Fibroblast of lung (primary cell): ENCODE data around the gene IL17B. TPM values are rescaled to one million over a fixed set of nuclear protein-coding genes. Genes with fewer than 3 reads are reported as not detected.

ENCODE experiments used
- DNase-seq, 2 donors: peaks; one replicate each; pipeline versions ENCODE4 v3.0.0 to v3.0.0-alpha.2; 2010; ENCODE audit warnings: low read depth in 2 of 2
- H2AFZ ChIP-seq: 2 replicates; pipeline ENCODE4 v1.5.1; 2012; ENCODE audit warnings: low read length, control low read depth, inconsistent platforms
- H3K27ac ChIP-seq: 2 replicates; pipeline ENCODE4 v1.5.1; 2011; ENCODE audit warnings: low read length, control low read depth; ENCODE audit not compliant: insufficient read depth
- H3K27me3 ChIP-seq: 2 replicates; pipeline ENCODE4 v1.5.1; 2011; ENCODE audit warnings: mild to moderate bottlenecking, low read length; ENCODE audit not compliant: control insufficient read depth, insufficient read depth
- H3K36me3 ChIP-seq: 2 replicates; pipeline ENCODE4 v1.5.1; 2011; ENCODE audit warnings: low read length; ENCODE audit not compliant: control insufficient read depth, insufficient read depth
- H3K4me1 ChIP-seq: 2 replicates; pipeline ENCODE4 v1.5.1; 2011; ENCODE audit warnings: low read length; ENCODE audit not compliant: control insufficient read depth, insufficient read depth; ENCODE audit errors: extremely low read depth
- H3K4me2 ChIP-seq: 2 replicates; pipeline ENCODE4 v1.5.1; 2011; ENCODE audit warnings: low read length, control low read depth; ENCODE audit not compliant: insufficient read depth; ENCODE audit errors: extremely low read depth
- H3K4me3 ChIP-seq, 4 experiments: fragments of 200-600 bp in 1 of 4; sonication (generic) in 1 of 4; replicated peaks in 1 of 4; 2 replicates each; pipeline ENCODE4 v1.5.1; 2011 to 2016; ENCODE audit warnings: low read length in 4 of 4, low read depth in 3 of 4, mild to moderate bottlenecking in 3 of 4, control low read depth in 2 of 4, inconsistent platforms in 1 of 4, mixed read lengths in 1 of 4; ENCODE audit not compliant: insufficient read depth in 1 of 4; ENCODE audit errors: control extremely low read depth in 1 of 4
- H3K79me2 ChIP-seq: 2 replicates; pipeline ENCODE4 v1.5.1; 2012; ENCODE audit warnings: mild to moderate bottlenecking, low read length, inconsistent platforms; ENCODE audit not compliant: control insufficient read depth, insufficient read depth
- H3K9ac ChIP-seq: 2 replicates; pipeline ENCODE4 v1.5.1; 2011; ENCODE audit warnings: mild to moderate bottlenecking, low read length, control low read depth; ENCODE audit not compliant: insufficient read depth
- H3K9me3 ChIP-seq: 2 replicates; pipeline ENCODE4 v1.5.1; 2012; ENCODE audit warnings: low read depth, low read length; ENCODE audit not compliant: control insufficient read depth, insufficient read depth
- H4K20me1 ChIP-seq: 2 replicates; pipeline ENCODE4 v1.5.1; 2011; ENCODE audit warnings: low read length; ENCODE audit not compliant: control insufficient read depth, insufficient read depth; ENCODE audit errors: extremely low read depth
- CTCF ChIP-seq, 2 donors: IDR thresholded peaks in 1 of 2; conservative IDR thresholded peaks in 1 of 2; 1 replicate in 1 of 2; 2 replicates in 1 of 2; pipeline ENCODE4 v1.5.1; 2011 to 2012; ENCODE audit warnings: low read length in 2 of 2, control low read depth in 1 of 2, inconsistent platforms in 1 of 2, low read depth in 1 of 2, mild to moderate bottlenecking in 1 of 2
- EZH2 ChIP-seq: IDR thresholded peaks from 2 replicates; pipeline ENCODE4 v1.5.1; 2012; ENCODE audit warnings: low read length, control low read depth, mild to moderate bottlenecking; ENCODE audit errors: missing control alignments
- polyA plus RNA-seq, 2 donors: library from polyadenylated mRNA; depleted of rRNA in 1 of 2; stranded (reverse) in 1 of 2; unstranded in 1 of 2; fragments of >200 nt; gene quantifications; 2 replicates each; pipeline ENCODE4 v1.2.1, GENCODE V29; 2011 to 2012; ENCODE audit warnings: missing spikeins in 1 of 2
- total RNA-seq: library from RNA; depleted of rRNA; stranded (reverse); fragments of >200 nt; gene quantifications from 2 replicates; pipeline ENCODE4 v1.2.1, GENCODE V29; 2014

The IL17B gene
- total and polyA plus RNA-seq, 2 donors (not counting 1 experiment from before 2014, with no cell fraction given): 0.34 TPM; not detected in 1

- TF ChIP-seq EZH2: no peak
- no peak for TF ChIP-seq CTCF (conservative IDR thresholded peaks at IDR 0.05 in 1 of 2, IDR thresholded peaks at IDR 0.05 in 1 of 2; ENCODE audit: low read depth in 1 of 2, low read length in 2 of 2)
- Histone ChIP-seq H3K9me3 (no peaks in the 10 kb centered on the region), H3K4me1 (peaks cover 63% of the 10 kb centered on the region), H3K27ac (peak overlapping the region; percentile 84), H2AFZ (no peak overlapping the region), H3K9ac (peak overlapping the region; percentile 34), H3K36me3 (peaks cover 13% of the 10 kb centered on the region), H3K27me3 (no peaks in the 10 kb centered on the region), H3K4me2 (peak overlapping the region; percentile 40), H3K4me3 (peak overlapping the region in 1 of 4 experiments; percentile 6), H3K79me2 (peaks cover 88% of the 10 kb centered on the region), H4K20me1 (no peaks in the 10 kb centered on the region)
- DNase-seq: peak; percentile 62 to 66
These were observed 35.4 kb upstream of the IL17B start for GRCh38 chr5:149414405-149415065.

DNA sequence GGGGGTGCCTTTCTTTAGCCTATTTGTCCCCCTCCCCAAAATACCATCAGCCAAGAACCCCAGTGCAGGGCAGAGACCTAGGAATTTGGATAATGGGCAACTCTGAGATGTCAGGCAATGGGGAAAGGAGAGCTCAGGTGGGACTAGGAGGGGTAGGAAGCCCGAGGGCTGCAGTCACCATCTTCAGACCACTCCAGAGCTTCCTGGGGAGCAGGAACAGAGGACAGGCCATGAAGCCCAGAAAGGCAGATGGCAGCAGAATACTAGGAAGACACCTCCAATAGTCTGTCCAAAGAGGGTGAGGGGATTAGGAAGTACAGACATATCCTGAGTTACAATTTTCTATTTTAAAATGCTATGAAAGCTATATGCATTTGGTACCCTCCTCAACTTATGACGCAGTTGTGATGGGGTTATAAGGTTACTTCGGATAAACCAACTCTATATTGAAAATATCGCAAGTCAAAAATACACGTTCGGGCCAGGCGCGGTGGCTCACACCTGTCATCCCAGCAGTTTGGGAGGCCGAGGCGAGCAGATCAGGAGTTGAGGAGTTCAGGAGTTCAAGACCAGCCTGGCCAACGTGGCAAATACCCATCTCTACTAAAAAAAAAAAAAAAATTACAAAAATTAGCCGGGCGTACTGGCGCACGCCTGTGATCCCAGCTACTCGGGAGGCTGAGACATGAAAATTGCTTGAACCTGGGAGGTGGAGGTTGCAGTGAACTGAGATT lies 34.6 kb upstream of the IL17B start:
- Histone ChIP-seq H3K4me1 (peaks cover 60% of the 10 kb centered on the region), H3K9ac (peak overlapping the region; percentile 43), H3K27me3 (no peaks in the 10 kb centered on the region), H3K4me3 (peak overlapping the region in 1 of 4 experiments; percentile 34), H3K27ac (peak overlapping the region; percentile 84), H3K36me3 (peaks cover 13% of the 10 kb centered on the region), H3K4me2 (peak overlapping the region; percentile 1), H2AFZ (no peak overlapping the region), H3K79me2 (peaks cover 94% of the 10 kb centered on the region), H3K9me3 (no peaks in the 10 kb centered on the region), H4K20me1 (no peaks in the 10 kb centered on the region)
- DNase-seq: no peak
- no peak for TF ChIP-seq CTCF (conservative IDR thresholded peaks at IDR 0.05 in 1 of 2, IDR thresholded peaks at IDR 0.05 in 1 of 2; ENCODE audit: low read depth in 1 of 2, low read length in 2 of 2)
- TF ChIP-seq EZH2: no peak

DNA sequence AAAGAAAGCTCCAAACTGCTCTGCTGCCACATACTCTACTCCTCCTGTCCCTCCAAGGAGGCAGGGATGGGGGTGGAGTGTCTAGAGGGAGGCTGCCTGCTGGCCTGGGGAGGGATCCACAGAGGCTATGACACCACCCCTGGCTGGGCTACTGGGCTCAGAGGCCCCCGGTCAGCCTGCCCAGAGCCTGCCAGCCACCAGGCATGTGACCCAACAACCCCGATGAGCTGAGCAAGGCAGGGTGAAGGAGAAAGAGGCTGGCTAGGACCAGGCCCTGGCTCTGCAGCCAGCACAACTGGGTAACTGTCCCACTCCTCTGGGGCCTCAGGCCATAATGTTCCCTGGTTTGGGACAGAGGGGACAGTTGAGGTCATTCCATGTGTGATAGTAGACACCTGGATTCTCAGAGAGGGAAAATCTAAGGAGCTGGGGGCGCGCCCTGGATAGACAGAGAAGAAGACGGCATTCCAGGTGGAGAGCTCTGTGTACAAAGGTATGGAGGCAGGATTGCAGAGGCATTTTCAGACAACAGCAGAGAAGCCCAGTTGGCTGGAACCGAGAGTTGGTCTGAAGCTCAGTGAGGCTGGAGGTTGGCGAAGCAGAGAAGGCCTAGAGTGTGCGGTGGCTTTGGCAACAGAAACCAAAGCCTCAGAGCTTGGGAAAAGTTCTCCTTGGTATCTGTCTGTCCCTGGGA lies 33.8 kb upstream of the IL17B start:
- DNase-seq: no peak
- no peak for TF ChIP-seq EZH2
- TF ChIP-seq CTCF (conservative IDR thresholded peaks at IDR 0.05 in 1 of 2, IDR thresholded peaks at IDR 0.05 in 1 of 2; ENCODE audit: low read depth in 1 of 2, low read length in 2 of 2): no peak
- H3K79me2 ChIP-seq: peaks cover 94% of the 10 kb centered on the region
- H3K9ac ChIP-seq: peak overlapping the region; percentile 61
- peak overlapping the region; percentile 1 for H3K4me2 ChIP-seq
- H2AFZ ChIP-seq: no peak overlapping the region
- peak overlapping the region in 1 of 4 experiments; percentile 95 for H3K4me3 ChIP-seq
- H3K4me1 ChIP-seq: peaks cover 54% of the 10 kb centered on the region
- no peaks in the 10 kb centered on the region for H3K9me3 ChIP-seq
- H3K27ac ChIP-seq: peak overlapping the region; percentile 62
- H3K27me3 ChIP-seq: no peaks in the 10 kb centered on the region
- H3K36me3 ChIP-seq: peaks cover 10% of the 10 kb centered on the region
- no peaks in the 10 kb centered on the region for H4K20me1 ChIP-seq
